ENCODE data around the gene KRTAP5-5.

GRCh38 chr11:1660111-1660867, 30.7 kb downstream of the KRTAP5-5 start:
- TF ChIP-seq ZBTB33 (IDR thresholded peaks at IDR 0.05) (no peak), CTCF (IDR thresholded peaks at IDR 0.05; ENCODE audit: low read depth, low read length, missing input control) (peak; percentile 15), MAX (IDR thresholded peaks at IDR 0.05) (no peak)
